Mononuclear cell (primary cell): ENCODE measurements around the gene ARID3A. TPM values are rescaled to one million over a fixed set of nuclear protein-coding genes. Genes with fewer than 3 reads are reported as not detected.
"Not testable (repeated sequence)": the region's sequence is repeated elsewhere in the genome, so short reads cannot be mapped to it uniquely, and the experiment has no call there.

Experiments
- H3K27me3 ChIP-seq: 2 replicates; pipeline ENCODE4 v1.6.0; 2011; ENCODE audit warnings: low read length, control low read depth; ENCODE audit not compliant: insufficient read depth
- H3K4me1 ChIP-seq: 2 replicates; pipeline ENCODE4 v1.5.1; 2011; ENCODE audit warnings: mild to moderate bottlenecking, low read length, control low read depth; ENCODE audit not compliant: insufficient read depth
- H3K4me3 ChIP-seq: 2 replicates; pipeline ENCODE4 v1.5.1; 2011; ENCODE audit warnings: mild to moderate bottlenecking, low read length, moderate library complexity
- H3K9me3 ChIP-seq: 2 replicates; pipeline ENCODE4 v1.5.1; 2011; ENCODE audit warnings: low read depth, mild to moderate bottlenecking, control low read depth, low read length
- total RNA-seq: library from RNA; depleted of rRNA; stranded (reverse); fragments of >200 nt; gene quantifications from one replicate; pipeline ENCODE4 v1.2.3, GENCODE V29; 2012

The ARID3A gene, protein sequence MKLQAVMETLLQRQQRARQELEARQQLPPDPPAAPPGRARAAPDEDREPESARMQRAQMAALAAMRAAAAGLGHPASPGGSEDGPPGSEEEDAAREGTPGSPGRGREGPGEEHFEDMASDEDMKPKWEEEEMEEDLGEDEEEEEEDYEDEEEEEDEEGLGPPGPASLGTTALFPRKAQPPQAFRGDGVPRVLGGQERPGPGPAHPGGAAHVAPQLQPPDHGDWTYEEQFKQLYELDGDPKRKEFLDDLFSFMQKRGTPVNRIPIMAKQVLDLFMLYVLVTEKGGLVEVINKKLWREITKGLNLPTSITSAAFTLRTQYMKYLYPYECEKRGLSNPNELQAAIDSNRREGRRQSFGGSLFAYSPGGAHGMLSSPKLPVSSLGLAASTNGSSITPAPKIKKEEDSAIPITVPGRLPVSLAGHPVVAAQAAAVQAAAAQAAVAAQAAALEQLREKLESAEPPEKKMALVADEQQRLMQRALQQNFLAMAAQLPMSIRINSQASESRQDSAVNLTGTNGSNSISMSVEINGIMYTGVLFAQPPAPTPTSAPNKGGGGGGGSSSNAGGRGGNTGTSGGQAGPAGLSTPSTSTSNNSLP
- total RNA-seq, result 8.0 TPM

DNA sequence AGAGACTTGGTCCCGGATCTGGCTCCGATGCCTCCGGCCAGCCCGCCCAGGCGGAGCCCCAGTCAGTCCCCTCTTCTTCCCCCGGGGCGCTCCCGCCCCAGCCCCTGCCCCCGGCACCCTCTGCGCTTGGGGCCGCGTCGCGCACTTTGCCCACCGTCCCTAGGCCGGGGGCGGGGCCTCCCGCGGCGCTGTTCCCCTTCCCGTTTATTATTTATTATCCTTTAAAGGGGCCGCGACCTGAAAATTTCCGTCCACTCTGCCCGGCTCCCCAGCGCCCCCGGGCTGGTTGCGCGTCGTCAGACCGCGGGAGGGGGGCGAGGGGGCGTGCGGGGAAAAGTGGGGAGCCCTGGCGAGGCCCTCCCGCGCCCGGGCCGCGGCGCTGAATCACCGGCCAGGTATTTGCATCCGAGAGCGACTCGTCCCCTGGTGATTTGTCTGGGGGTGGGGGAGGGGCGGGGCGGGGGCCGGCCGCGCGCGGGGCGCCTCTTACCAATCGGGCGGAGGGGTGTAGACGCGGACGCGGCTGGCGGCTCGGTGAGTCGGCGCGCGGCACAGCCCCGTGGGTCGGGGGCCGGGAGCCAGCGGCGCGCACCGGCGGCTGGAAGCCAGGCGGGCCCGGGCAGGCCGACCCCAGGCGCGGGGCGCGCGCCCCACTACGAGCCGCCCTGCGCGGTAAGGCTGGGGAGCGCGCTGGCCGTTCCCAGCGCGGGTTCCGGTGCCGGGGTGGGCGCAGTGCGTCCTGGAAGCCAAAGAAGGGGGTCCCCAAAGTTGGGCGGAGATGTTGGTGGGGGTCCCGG, at the start of gene ARID3A:
TSS of gene ARID3A (plus strand) at position 510 of the 797 bp plus-strand sequence. CDS start 3,494 bp downstream, outside the sequence.
- Histone ChIP-seq H3K27me3 (peaks cover 5% of the 10 kb centered on the region), H3K4me3 (peak within 1 kb of the TSS; percentile 88), H3K9me3 (no peaks in the 10 kb centered on the region), H3K4me1 (peaks cover 36% of the 10 kb centered on the region)

DNA sequence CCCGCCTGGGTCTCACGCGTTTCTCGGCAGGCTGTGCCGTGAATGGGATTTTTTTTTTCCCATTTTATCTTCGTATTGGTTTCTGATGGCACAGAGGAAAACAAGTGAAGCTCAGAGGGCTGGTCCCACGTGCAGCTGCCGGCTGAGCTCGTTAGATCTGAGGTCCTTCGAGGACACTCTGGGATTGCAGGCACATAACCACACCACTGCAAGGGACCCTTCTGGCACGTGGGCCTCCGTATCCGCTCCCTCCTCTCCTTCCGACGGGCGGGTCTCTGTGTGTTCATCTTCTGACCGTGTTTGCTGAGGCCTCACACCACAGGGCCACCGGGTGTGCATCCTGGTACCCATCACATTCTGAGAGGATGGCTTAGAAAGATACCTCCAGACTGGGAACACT, 49.7 kb upstream of the ARID3A start:
- Histone ChIP-seq H3K9me3 (no peaks in the 10 kb centered on the region), H3K4me3 (no peak overlapping the region), H3K27me3 (no peaks in the 10 kb centered on the region), H3K4me1 (peaks cover 6% of the 10 kb centered on the region)

DNA sequence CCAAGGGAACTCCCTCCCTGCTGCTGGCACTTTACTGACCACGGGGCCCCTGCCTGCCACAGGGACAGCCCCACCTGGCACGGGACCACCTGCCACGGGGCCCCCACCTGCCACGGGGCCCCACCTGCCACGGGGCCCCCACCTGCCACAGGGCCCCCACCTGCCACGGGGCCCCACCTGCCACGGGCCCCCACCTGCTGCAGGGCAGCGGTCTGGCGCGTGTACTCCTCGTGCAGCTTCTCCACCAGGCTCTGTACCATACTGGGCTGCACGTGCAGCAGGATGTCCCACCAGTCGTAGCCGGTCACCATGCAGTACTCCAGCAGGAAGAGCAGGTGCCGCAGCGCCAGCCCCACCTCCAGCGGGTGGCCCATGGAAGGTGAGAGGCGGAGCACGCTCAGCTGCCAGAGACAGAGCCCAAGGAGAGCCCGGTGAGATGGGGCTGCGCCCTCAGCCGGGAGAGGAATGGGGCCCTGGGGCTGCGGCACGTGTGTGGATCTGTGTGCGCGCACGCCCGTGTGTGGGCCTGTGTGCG, 49.0 kb upstream of the ARID3A start:
- Histone ChIP-seq H3K4me1 (peaks cover 5% of the 10 kb centered on the region), H3K9me3 (no peaks in the 10 kb centered on the region), H3K4me3 (no peak overlapping the region), H3K27me3 (no peaks in the 10 kb centered on the region)

DNA sequence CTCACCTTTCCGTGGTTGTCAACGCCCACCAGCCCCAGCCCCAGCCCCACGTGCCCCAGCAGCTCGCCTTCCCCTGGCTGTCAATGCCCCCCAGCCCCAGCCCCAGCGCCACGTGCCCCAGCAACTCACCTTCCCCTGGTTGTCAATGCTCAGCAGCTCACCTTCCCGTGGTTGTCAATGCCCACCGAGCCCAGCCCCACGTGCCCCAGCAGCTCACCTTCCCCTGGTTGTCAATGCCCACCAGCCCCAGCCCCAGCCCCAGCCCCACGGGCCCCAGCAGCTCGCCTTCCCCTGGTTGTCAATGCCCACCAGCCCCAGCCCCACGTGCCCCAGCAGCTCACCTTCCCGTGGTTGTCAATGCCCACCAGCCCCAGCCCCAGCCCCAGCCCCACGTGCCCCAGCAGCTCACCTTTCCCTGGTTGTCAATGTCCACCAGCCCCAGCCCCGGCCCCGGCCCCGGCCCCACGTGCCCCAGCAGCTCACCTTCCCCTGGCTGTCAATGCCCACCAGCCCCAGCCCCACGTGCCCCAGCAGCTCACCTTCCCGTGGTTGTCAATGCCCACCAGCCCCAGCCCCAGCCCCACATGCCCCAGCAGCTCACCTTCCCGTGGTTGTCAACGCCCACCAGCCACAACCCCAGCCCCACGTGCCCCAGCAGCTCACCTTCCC, 47.7 kb upstream of the ARID3A start:
- not testable (repeated sequence) for H3K9me3 ChIP-seq, H3K27me3 ChIP-seq, H3K4me3 ChIP-seq, H3K4me1 ChIP-seq

DNA sequence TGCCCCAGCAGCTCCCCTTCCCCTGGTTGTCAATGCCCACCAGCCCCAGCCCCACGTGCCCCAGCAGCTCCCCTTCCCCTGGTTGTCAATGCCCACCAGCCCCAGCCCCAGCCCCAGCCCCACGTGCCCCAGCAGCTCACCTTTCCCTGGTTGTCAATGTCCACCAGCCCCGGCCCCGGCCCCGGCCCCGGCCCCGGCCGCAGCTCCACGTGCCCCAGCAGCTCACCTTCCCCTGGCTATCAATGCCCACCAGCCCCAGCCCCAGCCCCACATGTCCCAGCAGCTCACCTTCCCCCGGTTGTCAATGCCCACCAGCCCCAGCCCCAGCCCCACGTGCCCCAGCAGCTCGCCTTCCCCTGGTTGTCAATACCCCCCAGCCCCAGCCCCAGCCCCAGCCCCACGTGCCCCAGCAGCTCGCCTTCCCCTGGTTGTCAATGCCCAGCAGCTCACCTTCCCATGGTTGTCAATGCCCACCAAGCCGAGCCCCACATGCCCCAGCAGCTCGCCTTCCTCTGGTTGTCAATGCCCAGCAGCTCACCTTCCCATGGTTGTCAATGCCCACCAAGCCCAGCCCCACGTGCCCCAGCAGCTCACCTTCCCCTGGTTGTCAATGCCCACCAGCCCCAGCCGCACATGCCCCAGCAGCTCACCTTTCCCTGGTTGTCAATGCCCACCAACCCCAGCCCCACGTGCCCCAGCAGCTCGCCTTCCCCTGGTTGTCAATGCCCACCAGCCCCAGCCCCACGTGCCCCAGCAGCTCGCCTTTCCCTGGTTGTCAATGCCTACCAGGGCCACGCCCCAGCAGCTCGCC, 46.9 kb upstream of the ARID3A start:
- H3K4me3 ChIP-seq, H3K27me3 ChIP-seq, H3K4me1 ChIP-seq, H3K9me3 ChIP-seq: not testable (repeated sequence)

DNA sequence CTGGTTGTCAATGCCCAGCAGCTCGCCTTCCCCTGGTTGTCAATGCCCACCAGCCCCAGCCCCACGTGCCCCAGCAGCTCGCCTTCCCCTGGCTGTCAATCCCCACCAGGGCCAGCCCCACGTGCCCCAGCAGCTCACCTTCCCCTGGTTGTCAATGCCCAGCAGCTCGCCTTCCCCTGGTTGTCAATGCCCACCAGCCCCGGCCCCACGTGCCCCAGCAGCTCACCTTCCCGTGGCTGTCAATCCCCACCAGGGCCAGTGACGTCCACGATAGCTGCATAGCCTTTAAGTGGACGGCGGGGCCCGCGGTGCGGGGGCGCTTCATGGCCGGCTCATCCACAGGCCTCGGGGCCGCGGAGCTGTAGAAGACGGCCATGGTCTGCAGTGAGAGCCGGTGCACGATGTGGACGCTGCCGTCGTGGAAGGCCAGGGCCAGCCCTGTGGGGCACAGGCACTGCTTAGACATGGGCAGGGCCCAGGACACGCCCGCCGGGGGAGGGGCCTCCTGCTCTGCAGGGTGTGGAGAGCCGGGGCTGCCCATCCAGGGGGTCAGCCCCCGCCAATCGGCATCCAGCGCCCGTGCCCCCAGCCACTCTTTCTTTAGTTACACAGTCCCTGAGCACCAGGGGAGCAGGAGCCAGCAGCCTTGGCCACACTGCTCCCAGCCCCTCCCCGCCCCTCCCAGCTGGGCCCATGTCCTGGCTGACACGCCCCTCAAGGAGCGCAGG, 46.0 kb upstream of the ARID3A start:
- H3K4me1 ChIP-seq, result no peaks in the 10 kb centered on the region
- no peaks in the 10 kb centered on the region for H3K27me3 ChIP-seq
- H3K9me3 ChIP-seq, result no peaks in the 10 kb centered on the region
- H3K4me3 ChIP-seq, result no peak overlapping the region

DNA sequence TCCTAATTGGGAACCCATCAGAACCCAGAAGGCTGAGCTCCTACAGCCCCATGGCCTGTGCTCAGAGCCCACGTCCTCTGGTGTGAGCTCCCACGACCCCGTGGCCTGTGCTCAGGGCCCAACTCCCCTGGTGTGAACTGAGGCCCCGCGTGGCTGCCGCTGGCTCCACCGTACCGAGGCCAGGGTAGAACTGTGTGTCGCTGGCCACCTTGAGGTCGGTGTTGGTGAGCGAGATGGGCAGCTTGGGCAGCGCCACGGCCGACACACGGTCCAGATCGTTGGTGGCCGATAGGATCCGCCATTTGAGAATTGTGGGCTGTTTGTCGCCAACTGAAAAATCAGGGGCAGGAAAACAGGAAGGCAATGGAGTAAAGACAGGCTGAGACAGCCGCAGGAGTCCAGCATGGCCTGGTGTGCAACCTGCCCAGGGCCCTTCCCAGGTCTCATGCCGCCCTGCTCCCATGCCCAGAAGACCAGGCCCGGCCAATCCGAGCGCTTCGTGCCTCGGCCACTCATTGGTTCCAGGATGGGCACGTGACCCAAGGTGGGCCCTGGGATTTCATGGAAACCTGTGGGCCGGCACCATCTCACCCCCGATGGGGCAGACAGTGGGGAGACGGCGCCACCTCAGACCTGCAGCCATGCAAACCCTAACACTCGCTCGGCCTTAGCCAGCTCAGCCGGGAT, 44.3 kb upstream of the ARID3A start:
- Histone ChIP-seq H3K4me3 (no peak overlapping the region), H3K9me3 (no peaks in the 10 kb centered on the region), H3K27me3 (no peaks in the 10 kb centered on the region), H3K4me1 (no peaks in the 10 kb centered on the region)

DNA sequence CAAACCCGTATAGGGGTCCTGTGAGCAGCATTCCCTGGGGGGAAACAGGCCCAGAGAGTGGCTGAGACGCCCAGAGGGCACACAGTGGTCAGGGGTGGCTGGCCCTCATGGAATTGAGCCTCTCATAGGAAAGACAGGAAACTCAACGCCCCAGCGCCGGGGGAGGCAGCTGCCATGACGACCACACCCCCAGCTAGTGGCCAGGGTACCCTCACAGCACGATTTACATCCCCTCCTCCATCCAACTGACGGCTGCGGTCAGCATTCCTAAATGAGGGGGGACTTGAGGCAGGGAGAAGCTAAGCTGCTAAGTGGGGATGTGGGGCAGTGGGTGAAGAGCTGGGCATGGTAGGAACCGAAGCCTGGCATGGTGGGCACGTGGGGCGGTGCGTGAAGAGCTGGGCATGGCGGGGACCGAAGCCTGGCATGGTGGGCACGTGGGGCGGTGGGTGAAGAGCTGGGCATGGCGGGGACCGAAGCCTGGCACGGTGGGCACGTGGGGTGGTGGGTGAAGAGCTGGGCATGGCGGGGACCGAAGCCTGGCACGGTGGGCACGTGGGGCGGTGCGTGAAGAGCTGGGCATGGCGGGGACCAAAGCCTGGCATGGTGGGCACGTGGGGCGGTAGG, 42.9 kb upstream of the ARID3A start:
- H3K4me3 ChIP-seq, result no peak overlapping the region
- H3K27me3 ChIP-seq, result no peaks in the 10 kb centered on the region
- no peaks in the 10 kb centered on the region for H3K9me3 ChIP-seq
- no peaks in the 10 kb centered on the region for H3K4me1 ChIP-seq

DNA sequence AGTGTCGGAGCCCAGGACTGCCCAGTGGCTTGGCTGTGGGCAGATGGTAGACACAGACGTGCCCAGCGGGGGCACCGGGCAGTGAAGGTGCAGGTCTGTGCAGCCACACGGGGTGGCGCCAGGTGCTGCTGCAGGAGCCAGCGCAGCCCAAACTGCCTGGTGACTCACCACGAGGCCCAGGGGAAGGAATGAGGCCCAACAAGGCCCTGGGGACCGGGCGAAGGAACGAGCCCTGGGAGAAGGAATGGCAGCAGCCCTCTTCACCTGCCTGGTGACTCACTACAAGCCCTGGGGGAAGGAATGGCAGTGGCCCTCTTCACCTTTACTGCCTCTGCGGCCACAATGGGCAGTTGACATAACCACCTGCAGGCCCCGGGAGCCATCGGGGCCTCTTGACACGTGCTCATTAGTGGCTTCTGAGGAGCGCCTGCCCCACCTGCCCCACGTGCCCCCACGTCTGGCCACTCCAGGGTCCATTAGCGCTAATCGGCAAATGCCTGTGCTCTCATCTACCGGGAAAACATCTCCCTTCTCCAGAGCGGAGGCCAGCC, 42.1 kb upstream of the ARID3A start:
- Histone ChIP-seq H3K9me3 (no peaks in the 10 kb centered on the region), H3K4me1 (no peaks in the 10 kb centered on the region), H3K27me3 (no peaks in the 10 kb centered on the region), H3K4me3 (no peak overlapping the region)

DNA sequence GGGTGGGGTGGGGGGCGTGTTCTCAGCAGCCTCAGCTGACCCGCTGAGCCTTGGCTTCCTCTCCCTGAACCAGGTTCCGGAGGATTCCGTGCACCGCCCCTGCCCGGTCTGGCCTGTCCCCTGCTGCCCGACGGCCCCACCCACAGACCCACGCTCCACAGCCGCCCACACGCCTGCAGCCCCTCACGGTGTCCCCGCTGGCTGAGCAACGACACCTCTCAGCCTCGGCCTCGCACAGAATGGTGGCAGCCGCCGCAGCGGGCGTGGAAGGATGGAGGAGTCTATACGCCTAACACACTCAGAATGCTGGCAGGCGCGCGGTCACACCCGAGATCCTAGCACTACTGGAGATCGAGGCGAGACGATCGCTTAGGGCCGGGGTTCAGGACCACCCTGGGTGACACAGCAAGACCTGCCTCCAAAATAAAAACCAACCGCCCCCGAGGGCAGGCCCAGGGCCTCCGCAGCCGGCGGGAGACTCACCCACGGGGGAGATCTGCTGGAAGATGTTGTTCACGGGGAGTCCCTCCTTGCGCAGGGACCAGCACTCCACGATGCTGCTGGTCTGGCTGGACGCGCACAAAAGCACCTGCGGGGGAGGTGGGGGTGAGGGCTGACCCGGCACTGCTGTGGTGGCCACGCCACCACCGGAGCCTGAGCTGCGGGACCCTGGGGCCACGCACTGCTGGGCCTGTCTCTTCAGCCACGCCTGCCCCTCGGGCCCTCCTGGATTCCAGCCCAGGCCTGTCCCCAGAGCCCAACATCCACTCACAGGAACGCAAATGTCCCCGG, 41.2 kb upstream of the ARID3A start:
- Histone ChIP-seq H3K4me3 (no peak overlapping the region), H3K4me1 (no peaks in the 10 kb centered on the region), H3K9me3 (no peaks in the 10 kb centered on the region), H3K27me3 (no peaks in the 10 kb centered on the region)

DNA sequence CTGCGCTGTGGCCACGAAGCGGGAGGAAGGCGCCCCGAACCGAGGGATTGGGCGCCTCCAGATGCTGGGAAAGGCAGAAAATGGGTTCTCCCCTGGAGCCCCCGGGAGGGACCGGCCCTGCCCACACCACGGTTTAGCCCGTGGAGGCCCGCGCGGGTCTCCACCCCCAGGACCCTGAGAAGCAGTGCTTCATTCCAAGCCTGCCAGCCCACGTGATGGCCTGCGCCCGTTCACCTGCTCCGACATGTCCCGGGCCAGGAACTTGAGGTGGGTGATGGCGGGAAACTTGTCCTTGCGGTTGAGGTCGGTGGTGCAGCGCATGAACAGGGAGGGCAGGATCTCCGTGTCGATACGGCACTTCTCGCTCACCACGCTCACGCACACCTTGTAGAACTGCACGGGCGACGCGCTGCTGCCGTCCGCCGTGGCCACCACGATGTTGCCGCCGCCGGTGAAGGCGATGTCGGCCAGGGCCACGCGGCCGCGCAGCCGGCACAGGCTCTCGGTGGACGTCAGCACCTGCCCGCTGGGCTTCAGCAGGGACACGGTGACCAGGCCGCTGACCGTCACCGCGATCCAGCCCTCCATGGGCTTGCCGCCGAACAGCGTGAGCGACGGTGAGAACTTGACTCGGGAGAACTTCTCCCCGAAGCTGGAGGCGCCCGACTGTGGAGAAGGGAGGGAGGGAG, 40.2 kb upstream of the ARID3A start:
- Histone ChIP-seq H3K4me1 (no peaks in the 10 kb centered on the region), H3K9me3 (no peaks in the 10 kb centered on the region), H3K4me3 (no peak overlapping the region), H3K27me3 (no peaks in the 10 kb centered on the region)

DNA sequence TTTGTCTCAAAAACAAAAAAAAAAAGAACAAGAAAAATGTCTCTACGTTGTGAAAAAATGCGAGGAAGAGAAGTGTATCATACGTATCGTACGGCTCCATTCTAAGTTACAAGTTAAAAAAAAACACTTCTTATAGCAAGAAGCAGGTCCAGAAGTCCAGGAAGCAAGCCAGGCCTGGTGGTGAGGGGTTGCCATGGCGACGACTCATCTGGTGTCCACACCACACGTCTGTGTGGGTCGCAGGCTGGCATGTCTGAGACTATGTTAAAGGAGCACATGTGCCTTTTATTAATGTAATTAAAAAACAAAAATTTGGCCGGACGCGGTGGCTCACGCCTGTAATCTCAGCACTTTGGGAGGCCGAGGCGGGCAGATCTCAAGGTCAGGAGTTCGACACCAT, 38.8 kb upstream of the ARID3A start:
- H3K4me1 ChIP-seq, result peaks cover 3% of the 10 kb centered on the region
- H3K27me3 ChIP-seq, result no peaks in the 10 kb centered on the region
- H3K4me3 ChIP-seq, result no peak overlapping the region
- no peaks in the 10 kb centered on the region for H3K9me3 ChIP-seq
